ENCODE measurements around the gene CORO2A. TPM values are rescaled to one million over a fixed set of nuclear protein-coding genes. Genes with fewer than 3 reads are reported as not detected.
"Not testable (repeated sequence)": the region's sequence is repeated elsewhere in the genome, so short reads cannot be mapped to it uniquely, and the experiment has no call there.

The CORO2A gene
- total RNA-seq, 1 experiment from 2014 or later, result 0.11 TPM

GRCh38 chr9:98191671-98192502 is 550 bp downstream of the CORO2A start:
- no peak for DNase-seq (ENCODE audit: low read depth)

GRCh38 chr9:98191181-98191608 is 1.2 kb downstream of the CORO2A start:
- DNase-seq (ENCODE audit: low read depth), result no peak

- DNase-seq (ENCODE audit: low read depth), result no peak
Observed at GRCh38 chr9:98190757-98191105, 1.7 kb downstream of the CORO2A start.

- no peak for DNase-seq (ENCODE audit: low read depth)
Observed at GRCh38 chr9:98189412-98189811, 3.0 kb downstream of the CORO2A start.

- no peak for DNase-seq (ENCODE audit: low read depth)
Observed at GRCh38 chr9:98187926-98188325, 4.5 kb downstream of the CORO2A start.

GRCh38 chr9:98186236-98186635 is 6.2 kb downstream of the CORO2A start:
- no peak for DNase-seq (ENCODE audit: low read depth)

- peak; percentile 18 for DNase-seq (ENCODE audit: low read depth)
Observed at GRCh38 chr9:98185611-98186171, 6.7 kb downstream of the CORO2A start.

GRCh38 chr9:98185021-98185567 is 7.3 kb downstream of the CORO2A start:
- DNase-seq (ENCODE audit: low read depth), result no peak

DNA sequence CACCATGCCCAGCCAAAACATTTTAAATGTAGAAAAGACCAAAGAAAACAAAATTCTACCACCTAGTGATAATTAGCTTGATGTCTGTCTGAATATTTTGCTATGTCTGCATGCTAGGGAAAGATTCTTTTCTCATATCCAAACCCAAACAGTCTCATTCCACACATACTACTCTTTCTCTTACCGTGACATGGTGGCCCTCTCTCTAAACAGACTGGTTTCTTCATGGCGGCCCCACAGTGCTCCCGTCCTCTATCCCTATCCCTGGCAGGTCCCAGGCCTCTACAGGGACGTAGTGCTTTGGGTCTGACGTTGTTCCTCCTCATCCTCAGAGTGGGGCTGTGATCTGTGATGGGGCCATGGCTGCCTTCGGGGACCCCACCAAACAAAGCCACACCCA is 8.1 kb downstream of the CORO2A start:
- no peak for DNase-seq (ENCODE audit: low read depth)

- DNase-seq (ENCODE audit: low read depth), result no peak
Observed at GRCh38 chr9:98182889-98183599, 9.4 kb downstream of the CORO2A start.

- no peak for DNase-seq (ENCODE audit: low read depth)
Observed at GRCh38 chr9:98182069-98182820, 10.2 kb downstream of the CORO2A start.

DNA sequence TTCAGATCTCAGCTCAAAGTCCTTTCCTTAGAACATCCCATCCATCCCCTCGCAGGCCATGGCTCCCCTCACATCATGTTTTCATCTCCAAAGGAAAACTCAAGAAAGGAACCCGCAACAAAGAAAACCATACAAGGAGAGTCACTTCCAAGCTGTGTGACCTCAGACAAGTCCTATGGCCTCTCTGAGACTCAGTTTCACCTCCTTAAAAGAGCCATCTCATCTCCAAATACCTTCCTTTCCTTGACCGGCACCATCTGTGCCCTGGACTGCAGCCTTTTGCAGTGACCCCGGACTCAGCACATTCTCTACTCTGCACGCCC is 10.7 kb downstream of the CORO2A start:
- no peak for DNase-seq (ENCODE audit: low read depth)

- no peak for DNase-seq (ENCODE audit: low read depth)
Observed at GRCh38 chr9:98180996-98181395, 11.4 kb downstream of the CORO2A start.

DNA sequence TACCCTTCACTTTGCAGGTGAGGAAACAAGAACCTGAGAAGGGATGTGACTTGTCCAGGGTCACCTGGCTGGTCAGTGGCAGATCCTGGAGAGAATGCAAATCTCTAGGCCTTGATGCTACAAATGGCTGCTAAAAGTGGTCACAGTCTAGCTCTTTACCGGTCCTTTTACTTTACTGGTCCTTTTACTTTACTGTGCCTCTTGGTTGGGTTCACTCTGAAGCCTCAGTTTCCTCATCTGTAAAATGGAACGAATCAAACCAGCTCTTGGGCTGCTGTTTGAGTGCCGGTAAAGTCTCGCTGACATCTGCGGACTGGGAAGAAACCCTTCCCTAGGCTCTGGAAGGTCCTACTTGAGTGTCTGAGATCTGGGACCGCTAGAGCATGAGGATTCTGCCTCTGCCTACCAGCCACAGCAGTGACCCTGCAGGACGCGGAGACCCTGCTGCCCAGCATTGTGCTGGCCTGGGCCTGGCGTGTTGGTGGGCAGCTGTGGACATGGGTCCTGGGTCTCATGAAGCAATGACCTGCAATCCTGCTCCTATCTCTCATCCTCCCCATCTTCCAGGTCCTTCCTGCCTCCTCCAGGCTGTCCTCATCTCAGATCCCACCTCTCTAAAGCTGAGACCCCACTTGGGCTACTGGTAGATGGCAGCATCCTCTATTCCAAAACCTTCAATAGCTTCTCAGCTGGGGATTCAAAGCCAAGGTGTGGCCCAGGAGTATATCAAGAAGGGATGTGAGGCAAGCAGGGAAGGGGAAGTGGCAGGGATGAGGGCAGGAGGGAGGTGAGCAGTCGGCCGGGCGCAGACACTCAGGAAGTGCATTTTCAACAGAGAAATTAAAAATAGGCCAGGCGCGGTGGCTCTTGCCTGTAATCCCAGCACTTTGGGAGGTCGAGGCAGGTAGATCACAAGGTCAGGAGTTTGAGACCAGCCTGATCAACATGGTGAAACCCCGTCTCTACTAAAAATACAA is 13.3 kb downstream of the CORO2A start:
- no peak for DNase-seq (ENCODE audit: low read depth)

DNA sequence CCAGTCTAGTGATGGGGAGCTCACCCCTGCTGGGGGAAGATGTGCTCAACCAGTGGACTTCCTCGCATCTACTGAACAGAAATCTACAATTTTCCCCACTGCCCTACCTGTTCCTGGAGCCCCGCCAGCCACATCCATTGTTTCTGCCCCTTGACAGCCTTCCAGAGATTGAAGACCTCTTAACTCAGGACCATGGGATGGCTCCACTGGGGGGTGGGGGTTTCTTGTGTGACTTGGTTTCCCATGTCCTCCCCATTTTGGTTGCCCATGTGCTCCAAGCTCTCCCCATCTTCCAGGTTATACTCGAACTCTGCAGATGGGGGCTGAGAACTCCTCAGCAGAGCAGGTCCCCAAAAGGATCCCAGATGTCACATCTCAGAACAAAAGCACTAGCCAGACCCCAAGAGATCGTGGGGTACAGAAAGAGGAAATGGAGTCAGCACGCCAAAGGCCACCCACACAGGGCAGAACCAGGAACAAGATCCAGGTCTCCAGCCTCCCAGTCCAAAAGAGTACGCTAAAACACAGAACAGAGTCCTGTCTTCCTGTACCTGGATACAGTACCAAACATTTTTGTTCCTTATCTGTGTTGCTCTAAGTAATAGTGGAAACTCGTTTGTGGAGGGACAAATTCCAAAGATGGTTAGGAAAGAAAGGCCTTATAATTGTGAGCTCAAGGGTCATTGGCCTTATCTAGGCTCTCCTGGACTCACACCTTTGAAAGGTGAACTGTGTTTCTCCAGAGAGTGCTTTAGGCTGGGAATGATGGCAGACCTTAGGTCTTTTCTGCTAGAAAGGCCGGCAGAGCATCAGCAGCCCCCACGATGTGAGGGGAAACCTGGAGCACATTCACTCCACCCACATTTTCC is 15.8 kb downstream of the CORO2A start:
- DNase-seq (ENCODE audit: low read depth), result no peak

DNA sequence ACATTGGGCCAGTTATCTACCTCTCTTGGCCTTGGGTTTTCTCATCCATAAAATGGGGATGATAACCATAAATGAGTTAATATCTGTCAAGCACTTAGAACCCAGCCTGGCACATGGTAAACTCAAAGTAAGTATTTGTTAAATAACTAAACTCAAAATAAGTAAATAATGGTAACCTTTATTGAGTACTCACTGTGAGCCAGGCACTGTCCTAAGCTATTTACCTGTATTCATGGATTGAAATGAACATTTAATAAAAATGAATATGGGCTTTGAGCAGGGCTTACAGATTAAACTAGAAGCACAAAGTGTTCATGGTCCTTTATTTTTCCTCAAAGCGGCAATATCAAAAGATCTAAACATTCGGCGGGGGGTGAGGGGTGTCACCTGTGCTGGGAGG is 16.7 kb downstream of the CORO2A start:
- DNase-seq (ENCODE audit: low read depth), result no peak

- no peak for DNase-seq (ENCODE audit: low read depth)
Observed at GRCh38 chr9:98175028-98175569, 17.3 kb downstream of the CORO2A start.

GRCh38 chr9:98174502-98174918 is 17.9 kb downstream of the CORO2A start:
- DNase-seq (ENCODE audit: low read depth), result not testable (repeated sequence)

DNA sequence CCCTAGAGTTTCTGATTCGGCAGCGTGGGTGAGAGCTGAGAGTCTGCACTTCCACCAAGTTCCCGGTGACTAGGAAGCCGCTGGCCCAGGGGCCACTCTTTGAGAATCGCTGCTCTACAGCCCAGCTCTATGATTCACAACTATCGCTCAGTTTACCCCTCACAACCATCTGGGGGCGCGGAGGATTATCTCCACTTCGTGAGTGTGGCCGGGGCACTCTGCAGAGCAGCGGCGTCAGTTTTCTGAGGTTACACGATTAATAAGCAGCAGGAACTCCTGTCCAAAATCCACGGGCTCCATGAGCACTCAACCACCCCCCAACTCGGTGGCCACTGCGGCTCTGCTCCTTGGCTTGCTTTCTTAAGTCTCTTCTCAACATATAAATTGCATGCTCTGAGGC is 19.3 kb downstream of the CORO2A start:
- DNase-seq (ENCODE audit: low read depth), result no peak

All from LHCN-M2 (cell line).